Hepatocyte (in vitro differentiated cells): ENCODE measurements around the gene ELF3.

Experiments
- EZH2 ChIP-seq: fragments of 200-600 bp; sonication (generic); IDR thresholded peaks from 2 replicates; pipeline ENCODE4 v1.6.1; 2016; ENCODE audit warnings: antibody characterized with exemption, mild to moderate bottlenecking, borderline replicate concordance
- TF ChIP-seq, protein P1 (sequence below): fragments of 200-600 bp; sonication (generic); IDR thresholded peaks from 2 replicates; pipeline ENCODE4 v1.5.1; 2016; ENCODE audit warnings: antibody characterized with exemption, mild to moderate bottlenecking; ENCODE audit not compliant: poor library complexity

DNA sequence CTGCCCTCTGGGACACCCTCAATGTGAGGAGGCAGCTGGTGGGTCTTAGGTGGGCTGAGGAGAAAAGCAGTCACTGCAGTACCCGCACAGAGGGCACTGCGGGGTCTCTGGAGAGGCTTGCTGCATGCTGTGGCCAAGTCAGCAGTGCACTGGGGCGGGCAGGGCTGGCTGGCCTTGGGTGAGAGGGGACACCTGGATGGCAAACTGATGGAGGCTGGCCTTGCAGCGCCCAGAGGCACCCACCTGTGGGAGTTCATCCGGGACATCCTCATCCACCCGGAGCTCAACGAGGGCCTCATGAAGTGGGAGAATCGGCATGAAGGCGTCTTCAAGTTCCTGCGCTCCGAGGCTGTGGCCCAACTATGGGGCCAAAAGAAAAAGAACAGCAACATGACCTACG, 3.2 kb downstream of the ELF3 start:
- TF ChIP-seq EZH2 = no peak
- TF ChIP-seq, protein P1, sequence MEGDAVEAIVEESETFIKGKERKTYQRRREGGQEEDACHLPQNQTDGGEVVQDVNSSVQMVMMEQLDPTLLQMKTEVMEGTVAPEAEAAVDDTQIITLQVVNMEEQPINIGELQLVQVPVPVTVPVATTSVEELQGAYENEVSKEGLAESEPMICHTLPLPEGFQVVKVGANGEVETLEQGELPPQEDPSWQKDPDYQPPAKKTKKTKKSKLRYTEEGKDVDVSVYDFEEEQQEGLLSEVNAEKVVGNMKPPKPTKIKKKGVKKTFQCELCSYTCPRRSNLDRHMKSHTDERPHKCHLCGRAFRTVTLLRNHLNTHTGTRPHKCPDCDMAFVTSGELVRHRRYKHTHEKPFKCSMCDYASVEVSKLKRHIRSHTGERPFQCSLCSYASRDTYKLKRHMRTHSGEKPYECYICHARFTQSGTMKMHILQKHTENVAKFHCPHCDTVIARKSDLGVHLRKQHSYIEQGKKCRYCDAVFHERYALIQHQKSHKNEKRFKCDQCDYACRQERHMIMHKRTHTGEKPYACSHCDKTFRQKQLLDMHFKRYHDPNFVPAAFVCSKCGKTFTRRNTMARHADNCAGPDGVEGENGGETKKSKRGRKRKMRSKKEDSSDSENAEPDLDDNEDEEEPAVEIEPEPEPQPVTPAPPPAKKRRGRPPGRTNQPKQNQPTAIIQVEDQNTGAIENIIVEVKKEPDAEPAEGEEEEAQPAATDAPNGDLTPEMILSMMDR = no peak
